GM12864 (cell line): ENCODE measurements around the gene RBM5.

Source experiments
- DNase-seq: peaks from one replicate; pipeline ENCODE4 v3.0.0-alpha.2; 2011; ENCODE audit warnings: low read depth
- H3K4me3 ChIP-seq: 2 replicates; pipeline ENCODE4 v1.5.1; 2011; ENCODE audit warnings: mild to moderate bottlenecking, low read depth, low read length, control low read depth
- TF ChIP-seq, protein P1 (sequence below): IDR thresholded peaks from 2 replicates; pipeline ENCODE4 v1.5.1; 2011; ENCODE audit warnings: low read depth, mild to moderate bottlenecking, moderate library complexity, low read length, control low read depth, inconsistent platforms; ENCODE audit errors: missing control alignments

Gene RBM5

DNA sequence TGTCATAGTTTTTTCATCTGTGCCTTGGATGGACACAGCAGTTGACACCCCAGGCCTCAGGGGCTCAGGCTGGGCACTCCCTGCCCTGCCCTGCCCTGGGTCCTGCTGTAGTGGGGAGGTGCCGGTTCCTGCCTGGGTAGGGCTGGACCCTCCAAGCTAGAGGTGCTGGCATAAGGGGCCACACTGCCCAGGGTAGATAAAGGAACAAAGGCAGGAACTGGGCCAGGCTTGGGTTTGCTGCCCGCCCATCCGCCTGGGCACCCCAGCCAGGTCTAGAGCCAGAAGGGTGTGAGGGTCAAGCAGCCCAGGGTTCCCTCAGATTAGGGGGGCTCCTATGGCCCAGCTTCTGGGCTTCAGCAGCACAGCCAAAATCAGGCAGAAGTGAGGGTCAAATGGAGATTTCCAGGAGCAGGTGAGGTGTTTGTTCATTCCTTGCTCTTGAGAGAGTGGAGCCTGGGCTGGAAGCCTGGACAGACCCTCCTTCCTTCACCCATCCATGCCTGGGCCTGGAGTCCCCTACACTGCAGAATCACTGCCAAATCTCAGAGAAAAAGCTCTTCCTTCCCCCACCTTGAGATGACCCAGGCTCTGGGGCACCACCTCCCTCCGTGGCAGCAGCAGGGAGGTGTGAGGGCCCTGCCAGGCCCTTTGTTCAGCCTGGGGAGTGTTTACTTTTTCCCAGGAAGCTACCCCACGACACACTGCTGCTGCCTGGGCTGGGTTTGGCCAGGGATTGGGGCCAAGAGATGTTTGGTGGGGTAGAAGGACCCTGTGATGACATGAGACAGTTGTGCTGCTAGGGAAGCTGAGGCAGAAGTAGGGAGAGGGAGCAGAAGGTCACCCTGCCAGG, 73.5 kb downstream of the RBM5 start:
- TF ChIP-seq, protein P1, sequence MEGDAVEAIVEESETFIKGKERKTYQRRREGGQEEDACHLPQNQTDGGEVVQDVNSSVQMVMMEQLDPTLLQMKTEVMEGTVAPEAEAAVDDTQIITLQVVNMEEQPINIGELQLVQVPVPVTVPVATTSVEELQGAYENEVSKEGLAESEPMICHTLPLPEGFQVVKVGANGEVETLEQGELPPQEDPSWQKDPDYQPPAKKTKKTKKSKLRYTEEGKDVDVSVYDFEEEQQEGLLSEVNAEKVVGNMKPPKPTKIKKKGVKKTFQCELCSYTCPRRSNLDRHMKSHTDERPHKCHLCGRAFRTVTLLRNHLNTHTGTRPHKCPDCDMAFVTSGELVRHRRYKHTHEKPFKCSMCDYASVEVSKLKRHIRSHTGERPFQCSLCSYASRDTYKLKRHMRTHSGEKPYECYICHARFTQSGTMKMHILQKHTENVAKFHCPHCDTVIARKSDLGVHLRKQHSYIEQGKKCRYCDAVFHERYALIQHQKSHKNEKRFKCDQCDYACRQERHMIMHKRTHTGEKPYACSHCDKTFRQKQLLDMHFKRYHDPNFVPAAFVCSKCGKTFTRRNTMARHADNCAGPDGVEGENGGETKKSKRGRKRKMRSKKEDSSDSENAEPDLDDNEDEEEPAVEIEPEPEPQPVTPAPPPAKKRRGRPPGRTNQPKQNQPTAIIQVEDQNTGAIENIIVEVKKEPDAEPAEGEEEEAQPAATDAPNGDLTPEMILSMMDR, result no peak
- DNase-seq, result no peak

DNA sequence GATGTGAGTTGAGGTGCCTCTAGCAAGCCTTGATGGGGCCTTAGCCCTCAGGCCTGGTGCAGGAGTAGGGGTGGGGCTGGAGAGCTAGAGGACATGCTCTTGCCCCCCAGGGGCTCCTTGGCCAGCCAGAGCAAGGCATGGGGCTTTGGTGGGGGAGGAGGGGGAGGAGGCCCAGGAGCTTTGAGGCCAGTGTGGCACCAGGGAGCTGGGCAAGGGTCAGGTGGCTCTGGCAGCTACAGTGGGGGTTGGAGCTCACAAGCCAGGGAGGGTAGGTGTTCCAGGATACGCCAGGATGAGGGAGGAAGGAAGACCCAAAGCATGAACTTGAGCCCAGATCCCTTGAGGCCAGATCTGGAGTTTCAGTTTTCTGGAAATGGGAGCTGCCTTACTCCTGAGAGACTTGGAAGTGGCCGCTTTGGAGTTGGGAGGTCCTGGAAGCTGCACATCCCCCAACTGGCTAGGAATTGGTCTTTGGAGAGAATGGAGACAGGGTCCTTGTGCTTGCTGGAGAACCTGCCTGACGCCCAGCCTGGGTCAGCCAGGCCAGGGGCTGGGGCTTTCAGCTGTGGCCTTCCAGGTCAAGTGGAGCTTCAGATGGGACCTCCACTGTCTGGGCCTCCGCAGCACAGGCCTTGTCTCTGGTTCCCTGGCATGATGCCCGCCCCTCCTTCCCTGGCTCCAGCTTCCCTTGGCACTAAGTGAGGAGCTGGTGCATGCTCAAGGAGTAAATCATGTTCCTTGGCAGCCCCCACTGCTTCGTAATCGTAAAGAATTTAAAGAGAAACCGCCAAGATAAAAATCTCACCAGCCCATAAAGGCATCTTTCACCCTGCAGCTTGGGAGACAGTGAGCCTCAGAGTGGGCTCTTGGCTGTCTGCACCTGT, 75.1 kb downstream of the RBM5 start:
- no peak for DNase-seq
- TF ChIP-seq, protein P1, result no peak

More for the DNA sequence above, 73.5 kb downstream of the RBM5 start:
- H3K4me3 ChIP-seq, result no peak overlapping the region

DNA sequence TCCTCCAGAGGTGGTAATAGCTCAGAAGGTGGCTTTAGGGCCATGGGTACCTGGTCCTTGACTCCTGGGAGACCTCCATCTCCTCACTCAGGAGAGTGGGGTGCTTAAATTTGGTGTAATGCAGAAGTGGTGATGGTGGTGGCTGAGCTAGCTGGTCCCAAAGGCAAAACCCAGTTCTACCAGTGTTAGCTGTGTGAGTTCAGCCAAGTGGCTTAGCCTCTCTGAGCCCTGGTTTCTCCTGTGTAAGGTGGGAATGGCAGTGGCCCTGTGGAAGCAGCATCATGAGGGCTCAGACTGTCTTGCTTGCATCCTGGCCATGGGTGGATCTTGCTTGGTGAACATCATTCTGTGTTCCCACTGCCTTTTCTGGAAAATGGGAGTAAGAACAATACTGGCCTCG, 75.8 kb downstream of the RBM5 start:
- no peak overlapping the region for H3K4me3 ChIP-seq
- TF ChIP-seq, protein P1, result no peak
- DNase-seq, result no peak

More for the DNA sequence above, 75.1 kb downstream of the RBM5 start:
- H3K4me3 ChIP-seq, result no peak overlapping the region

DNA sequence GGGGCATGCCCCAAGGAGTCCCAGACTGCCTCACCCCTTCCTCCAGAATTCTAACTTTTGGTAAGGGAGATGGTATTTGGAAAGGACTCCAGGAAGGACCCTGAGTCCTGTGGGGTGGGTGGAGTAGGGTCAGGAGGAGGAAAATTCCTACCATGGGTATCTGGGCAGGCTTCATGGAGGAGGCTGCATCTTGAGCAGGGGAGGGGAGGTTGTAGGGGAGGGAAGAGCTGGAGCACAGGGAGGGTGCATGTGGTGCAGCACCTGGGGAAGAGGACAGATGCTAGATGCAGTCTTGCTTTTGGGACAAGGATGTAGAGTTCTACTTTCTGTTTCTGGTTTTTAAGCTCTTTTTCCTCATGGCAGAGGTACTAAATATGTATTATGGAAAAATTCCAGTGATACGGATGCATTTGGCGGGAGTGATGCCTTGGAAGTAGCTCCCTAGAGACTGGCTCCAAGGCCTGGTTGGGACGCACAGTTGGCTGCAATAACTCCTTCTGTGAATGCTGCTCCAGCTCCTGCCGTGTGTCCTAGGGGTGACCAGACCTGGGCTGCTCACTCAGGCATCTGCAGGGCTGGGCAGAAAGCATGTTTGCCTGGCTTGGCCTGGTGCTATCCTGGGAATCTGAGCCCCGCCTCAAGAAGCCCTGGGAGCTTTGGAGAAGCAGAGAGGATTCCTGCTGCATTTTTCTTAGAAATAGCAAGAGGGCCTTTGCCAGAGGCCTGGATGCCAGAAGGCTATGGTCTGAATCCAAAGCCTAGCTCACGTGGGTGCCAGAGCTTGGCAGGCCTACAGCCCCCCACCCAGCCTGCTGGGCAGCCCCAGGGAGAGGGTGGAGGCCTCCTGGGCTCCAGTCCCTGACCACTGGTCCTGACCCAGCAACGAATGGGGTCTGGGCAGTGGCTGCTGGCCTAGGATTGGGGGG, 76.5 kb downstream of the RBM5 start:
- no peak overlapping the region for H3K4me3 ChIP-seq

DNA sequence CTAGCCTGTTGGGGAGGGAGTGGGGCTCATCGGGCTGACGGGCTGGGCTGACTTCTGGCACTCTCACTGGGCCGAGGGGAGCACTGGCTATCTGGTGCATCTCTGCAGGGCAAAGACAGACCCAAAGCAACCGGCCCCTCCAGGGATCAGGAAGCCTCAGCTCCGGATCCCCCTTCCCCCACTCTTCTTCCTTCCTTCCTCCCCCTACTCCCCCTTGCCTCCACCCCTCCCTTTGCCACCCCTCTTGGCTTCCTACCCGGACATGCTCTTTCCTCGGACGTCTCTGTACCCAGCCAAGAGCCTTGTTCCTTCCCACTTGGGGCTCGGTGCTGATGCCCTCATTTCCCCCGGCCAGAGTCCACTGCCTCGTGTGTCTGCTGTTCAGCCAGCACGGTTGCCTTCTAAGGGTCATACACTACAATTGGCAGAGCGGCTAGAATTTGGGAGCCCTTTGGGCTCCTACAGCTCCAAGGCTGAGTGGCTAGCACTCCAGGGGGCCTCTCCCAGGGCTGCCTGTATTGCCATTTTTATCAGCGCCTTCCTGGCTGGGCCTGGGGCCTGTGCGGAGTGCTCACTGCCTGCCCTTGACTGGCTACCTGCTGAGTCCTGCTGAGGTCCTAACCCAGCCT, 77.3 kb downstream of the RBM5 start:
- DNase-seq, result no peak
- TF ChIP-seq, protein P1, result no peak
- no peak overlapping the region for H3K4me3 ChIP-seq

More for the DNA sequence above, 76.5 kb downstream of the RBM5 start:
- no peak for DNase-seq
- TF ChIP-seq, protein P1, result no peak

DNA sequence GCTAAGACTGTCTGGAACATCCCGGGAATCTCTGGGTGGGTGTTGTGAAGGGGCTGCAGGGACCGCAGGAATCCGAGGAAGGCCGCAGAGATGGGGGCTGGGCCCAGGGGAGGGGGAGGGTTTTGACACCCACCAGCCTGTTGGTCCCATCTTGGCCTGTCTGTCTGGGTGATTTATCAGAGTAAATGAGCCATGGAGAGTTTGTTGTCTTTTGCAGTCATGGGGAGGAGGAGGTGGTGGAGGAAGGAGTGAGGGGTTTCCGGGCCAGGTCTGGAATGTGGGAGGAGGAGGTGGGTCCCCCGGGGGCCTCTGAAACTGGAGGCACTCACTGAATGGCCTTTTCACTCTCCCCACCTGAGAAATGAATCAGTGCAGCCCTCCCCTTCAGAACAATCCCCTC, 77.9 kb downstream of the RBM5 start:
- H3K4me3 ChIP-seq, result no peak overlapping the region
- TF ChIP-seq, protein P1, result no peak
- DNase-seq, result no peak
